ENCODE measurements around the gene RUNX3.
"Not testable (repeated sequence)": the region's sequence is repeated elsewhere in the genome, so short reads cannot be mapped to it uniquely, and the experiment has no call there.

The RUNX3 gene

DNA sequence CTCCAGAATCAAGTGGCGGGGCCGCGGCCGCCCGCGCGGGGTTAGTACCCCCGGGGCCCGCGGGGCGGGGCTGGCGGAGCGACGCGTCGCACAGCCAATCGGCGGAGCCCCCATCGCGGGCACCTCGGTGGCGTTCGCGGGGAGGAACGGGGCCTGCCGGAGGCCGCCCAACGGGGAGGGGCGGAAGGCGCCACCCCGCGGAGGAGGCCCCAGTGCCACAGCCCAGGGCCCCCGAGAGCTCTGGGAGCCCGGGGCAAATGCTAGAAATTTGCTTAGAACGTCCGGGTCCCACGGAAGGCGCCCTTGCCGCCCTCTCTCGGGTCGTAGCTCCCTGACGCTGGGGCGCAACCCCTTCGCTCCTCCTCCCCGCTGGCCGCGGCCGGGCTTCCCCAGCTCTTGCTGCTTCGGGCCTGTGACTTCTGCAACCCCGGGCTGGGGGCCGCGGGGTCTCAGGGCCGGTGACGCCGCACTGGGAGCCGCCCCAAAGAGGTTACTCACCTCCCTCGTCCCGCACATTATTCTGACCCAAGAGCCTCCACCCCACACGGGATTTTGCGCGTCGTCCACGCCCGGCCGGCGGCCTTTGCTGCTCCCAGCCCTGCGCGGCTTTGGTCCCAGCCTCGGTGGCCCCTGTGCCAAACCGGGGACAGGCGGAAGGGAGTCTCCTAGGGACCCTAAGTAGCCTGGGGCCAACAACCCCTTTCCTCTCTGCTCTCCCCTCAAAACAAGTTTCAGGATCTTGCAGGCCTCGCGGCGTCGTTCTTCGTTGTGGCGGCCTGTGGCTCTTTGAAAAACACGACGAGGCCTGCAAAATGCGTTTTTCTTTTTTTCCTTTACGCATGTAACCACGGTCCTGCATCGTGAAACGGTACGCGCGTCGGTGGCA is at the start of gene RUNX3:
Gene RUNX3 (minus strand): TSS at position 17 of the 886 bp plus-strand sequence. CDS start 408 bp downstream, outside the sequence.
- peak; percentile 77 for DNase-seq

- not testable (repeated sequence) for DNase-seq
These were observed 49.2 kb upstream of the RUNX3 start for GRCh38 chr1:24979232-24979631.

GRCh38 chr1:24978383-24979032 is 48.4 kb upstream of the RUNX3 start:
- DNase-seq, result no peak

DNA sequence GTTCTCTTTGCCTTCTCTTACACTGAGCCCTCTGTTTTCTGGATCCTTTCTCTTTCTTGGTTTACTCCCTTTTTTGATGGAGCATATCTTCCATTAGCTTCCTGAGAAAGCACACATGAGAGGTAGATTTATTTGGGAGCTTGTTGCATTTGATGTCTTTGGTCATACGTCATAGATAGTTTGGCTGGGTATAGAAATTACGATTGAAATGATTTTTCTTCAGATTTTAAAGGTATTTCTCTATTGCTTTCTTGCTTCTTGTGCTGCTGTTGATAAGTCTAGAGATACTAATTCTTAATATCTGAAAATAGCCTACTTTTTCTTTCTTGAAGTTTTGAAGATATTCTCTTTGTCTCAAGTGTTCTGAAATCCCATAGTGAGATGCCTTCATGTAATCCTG is 45.3 kb upstream of the RUNX3 start:
- DNase-seq, result no peak

DNA sequence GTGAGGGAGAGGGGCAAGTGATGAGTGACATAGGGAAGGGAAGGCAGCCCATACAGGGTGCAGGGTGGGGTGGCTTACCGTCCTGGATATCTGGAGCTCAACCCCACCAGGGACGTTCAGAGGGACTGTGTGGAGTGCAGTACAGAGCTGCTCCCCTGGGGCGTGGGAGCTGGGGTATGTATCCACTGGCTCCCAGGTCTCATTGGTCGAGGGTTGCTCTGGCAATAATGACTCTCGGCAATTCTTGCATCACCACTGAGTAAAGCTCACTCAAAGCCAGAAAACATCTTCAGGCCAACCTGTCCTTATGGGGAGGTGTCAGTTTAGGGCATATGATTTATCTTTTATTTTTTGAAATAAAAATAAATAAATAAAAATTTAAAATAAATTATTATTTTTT is 43.2 kb upstream of the RUNX3 start:
- no peak for DNase-seq

GRCh38 chr1:24972915-24973242 is 42.8 kb upstream of the RUNX3 start:
- DNase-seq, result no peak

DNA sequence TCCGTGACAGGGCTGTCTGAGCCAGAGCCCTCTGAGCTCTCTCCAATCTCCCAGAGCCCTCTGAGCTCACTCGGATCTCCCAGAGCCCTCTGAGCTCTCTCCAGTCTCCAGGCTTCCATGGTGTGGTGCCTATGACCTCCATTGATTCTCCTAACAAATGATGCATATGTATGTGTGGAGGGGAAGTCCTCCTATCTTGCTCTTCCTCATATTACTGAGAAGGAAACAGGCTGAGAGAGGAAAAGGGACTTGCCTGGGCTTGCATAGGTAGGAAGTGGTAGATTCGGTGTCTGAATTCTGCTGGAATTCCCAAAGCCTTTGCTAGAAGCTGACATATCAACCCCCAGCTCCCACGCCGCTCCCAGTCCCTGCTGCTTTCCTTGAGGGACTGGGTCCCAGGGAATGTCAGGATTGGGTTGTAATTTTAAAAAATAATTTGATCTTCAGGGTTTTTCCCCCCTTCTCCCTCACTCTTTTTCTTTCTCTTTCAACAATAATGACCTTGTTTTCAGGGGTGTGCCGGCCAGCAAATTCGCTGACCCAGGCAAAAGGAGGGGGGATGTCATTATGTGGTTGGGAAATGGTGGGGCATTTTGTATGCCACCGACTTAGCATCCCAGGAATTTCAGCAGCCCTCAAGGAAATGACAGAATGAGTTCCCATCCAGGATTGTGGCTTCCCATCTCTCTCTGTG is 42.3 kb upstream of the RUNX3 start:
- no peak for DNase-seq

- no peak for DNase-seq
These were observed 41.1 kb upstream of the RUNX3 start for GRCh38 chr1:24970926-24971875.

DNA sequence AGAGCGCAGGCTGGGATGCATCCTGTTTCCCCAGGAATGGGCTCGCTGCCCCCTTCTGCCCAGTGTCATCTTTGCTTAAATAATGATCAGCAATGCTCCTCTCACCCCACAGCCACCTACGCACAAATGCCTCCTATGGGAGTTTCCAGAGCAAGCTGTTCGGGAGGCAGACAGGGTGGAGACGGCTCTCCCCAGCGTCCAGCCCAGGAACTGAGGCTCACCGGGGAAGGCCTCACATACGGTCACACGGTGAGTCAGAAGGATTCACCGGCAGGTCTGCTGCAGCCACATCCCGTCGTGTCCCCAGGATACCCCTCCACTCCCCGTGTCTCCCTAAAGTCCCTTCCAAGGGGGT is 40.3 kb upstream of the RUNX3 start:
- no peak for DNase-seq

DNA sequence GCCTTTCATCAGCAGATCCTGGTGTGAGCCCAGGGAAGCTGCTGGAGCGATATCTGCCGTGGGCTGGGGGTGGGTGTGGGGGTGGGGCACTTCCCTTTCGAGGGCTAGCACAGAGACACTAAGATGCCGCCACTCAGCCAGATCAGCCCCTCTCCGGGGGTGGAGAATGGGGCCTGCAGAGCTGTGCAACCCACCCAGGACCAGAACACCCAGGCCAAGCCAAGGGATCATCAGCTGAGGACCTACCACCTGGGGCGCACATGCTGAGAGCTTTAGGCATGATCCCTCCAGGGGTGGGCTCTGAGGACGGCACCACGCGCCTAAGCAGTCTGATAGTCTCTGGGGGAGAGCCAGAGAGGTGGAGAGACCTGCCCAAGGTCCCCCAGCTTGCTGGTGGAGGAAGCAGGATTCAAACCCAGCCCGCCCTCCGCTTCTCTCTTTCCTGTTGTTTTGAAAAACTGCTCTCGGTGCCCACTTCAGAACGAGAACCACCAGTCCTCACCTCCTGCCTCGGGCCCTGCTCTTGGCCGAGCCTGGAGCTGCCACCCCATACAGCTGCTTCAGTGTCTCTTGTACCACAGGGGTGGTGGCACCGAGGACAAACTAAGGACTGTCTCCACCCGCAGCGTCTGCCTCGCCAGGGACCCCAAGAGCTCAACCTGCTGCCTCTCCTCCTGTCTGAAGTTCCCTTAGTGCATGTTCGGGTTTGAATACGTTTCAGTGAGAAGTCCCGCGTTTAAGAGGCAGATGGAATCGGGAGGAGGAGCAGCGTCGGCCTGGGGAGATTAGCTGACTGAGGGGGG is 39.7 kb upstream of the RUNX3 start:
- DNase-seq, result no peak

DNA sequence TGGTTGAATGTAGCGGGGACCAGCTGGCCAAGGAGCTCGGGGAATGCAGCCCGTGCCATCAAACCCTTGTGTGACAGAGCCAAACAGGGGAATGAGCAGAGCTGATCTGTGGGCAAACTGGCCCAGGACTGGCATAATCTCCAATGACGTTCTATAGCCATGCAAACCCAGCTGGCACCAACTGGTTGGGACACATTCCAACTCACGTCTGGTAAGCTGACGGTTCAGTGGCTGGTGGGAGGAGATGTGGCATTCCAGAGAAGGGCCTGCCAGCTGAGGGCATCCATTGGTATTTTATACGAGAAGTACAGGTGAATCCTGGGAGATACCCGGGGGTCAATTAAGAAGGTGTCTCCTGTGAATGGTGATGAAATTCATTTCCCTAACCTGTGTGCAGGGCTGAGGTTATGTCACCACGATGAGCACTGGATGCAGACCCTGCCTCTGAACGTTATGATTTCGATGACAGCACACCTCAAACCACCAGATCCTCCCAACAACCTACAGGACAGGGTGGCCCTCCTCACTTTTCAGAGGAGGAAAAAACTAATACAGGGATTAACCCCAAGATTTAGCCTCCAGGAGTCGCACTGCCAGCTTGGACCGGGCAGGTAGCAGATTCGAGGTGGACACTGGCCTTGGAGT is 39.0 kb upstream of the RUNX3 start:
- DNase-seq, result peak; percentile 20

GRCh38 chr1:24967962-24968361 is 37.9 kb upstream of the RUNX3 start:
- no peak for DNase-seq

DNA sequence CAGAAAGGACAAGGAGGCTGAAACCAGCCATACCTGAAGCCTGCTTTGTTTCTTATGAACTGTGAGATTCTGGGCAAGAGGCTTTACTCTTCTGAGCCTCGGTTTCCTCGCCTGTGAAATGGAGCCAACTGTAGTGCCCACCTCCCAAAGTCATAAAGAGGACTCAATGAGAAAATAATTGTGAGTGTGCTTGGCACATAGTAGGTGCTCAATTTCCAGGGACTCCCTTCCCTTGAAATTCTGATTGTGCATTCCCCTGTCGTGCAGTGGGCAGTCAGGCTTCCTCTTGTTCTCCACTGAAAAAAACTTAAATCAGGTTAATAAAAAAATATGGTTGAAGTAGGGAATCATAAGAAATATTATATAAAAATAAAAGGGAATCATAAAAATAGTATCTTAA is 37.5 kb upstream of the RUNX3 start:
- no peak for DNase-seq

GRCh38 chr1:24966724-24967346 is 36.8 kb upstream of the RUNX3 start:
- DNase-seq, result no peak

DNA sequence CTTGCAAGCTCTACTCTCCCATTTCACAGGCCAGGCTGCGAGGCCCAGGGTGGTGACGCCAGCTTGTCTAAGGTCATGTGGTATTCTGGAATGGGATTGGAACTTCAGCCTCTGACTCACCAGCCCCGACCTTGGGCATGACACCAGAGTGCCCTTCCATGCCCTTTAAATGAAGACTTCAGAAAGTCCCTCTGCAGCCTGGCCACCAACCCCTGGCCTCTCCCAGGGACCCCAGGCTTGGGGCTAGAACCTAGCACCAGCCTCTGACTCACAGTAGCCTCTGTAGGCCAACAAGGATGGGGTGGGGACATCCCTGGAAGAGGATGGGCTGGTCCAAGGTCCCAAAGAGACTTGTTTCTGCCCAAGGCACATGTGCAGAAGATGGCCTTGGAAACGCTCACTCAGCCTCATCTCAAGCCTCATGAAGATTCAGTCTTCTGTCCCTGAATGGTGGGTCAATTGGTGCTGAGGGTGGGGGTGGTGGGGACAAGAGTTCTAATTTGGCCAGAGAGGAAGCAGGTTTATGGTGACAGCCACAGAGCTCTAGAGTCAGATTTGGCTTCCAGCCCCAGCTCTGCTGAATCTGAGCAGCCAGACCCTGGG is 36.1 kb upstream of the RUNX3 start:
- no peak for DNase-seq

DNA sequence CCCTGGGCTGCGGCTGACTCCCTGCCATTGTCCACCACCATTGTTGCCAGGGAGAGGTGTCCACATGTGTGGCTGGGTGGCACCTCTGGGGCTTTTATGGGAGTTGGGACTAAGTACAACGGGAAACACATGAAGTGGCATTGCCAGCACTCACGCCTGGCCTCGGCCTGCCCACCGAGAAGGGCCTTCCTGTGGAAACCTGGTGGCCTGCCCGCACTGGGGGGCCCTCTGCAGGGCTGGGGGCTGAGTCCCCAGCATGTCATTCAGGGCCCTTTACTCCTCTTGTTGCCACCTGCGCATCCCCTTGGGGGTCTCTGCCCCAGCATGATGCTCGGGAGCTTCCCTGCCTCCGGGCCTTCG is 35.5 kb upstream of the RUNX3 start:
- no peak for DNase-seq

- DNase-seq, result no peak
These were observed 34.9 kb upstream of the RUNX3 start for GRCh38 chr1:24964811-24965570.

DNA sequence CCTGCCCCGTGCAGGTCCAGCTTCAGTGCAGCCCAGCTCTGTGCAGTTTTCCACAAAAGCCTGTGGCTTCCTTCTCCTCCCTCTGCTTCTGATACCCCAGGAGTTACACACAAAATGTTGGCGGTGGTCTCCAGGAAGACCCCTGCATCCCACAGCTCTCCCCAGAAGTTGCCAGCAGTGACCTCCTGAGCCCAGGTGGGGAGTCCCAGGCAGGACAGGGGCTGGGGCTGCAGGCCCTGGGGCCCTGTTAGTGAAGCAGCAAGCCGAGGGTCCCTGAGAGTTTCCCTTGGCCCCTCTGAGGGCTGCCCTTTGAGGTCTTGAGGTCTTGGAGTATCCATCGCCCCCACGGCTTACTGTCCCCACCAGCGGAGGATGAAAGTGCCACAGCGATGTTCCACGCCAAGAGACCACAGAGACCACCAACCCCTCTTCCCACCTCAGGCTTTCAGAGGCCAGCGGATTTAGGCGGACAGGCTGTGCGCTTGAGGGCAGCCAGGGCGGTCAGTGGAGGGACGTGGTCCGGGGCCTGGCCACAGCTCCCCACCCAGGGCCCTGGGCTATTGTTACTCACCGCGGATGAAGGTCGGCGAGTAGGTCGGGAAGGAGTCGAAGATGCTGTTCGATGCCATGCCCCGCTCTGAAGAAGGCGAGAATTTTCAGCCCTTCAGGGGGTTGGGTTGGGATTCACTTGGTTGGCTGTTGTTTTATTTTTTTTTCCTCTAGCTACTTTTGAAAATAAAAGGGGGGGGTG is 34.0 kb upstream of the RUNX3 start:
- DNase-seq, result no peak

Measured in DMS53 (cell line).